Esophagus squamous epithelium (tissue), 4 donors: ENCODE results near the gene RAMP3.

Experiments
- CTCF ChIP-seq, 6 experiments: fragments of 450-650 bp in 4 of 6; fragments of 200-600 bp in 2 of 6; sonication (generic) in 2 of 6; IDR thresholded peaks; one replicate each; pipeline ENCODE4 v1.5.1; 2016 to 2019; ENCODE audit warnings: antibody characterized with exemption in 6 of 6, mild to moderate bottlenecking in 4 of 6, moderate library complexity in 4 of 6
- POLR2A ChIP-seq, 4 donors: fragments of 450-650 bp; IDR thresholded peaks; one replicate each; pipeline ENCODE4 v1.6.1; 2017; ENCODE audit warnings: antibody characterized with exemption in 4 of 4, mild to moderate bottlenecking in 4 of 4, moderate library complexity in 3 of 4

- no peak for TF ChIP-seq CTCF (IDR thresholded peaks at IDR 0.05)
- TF ChIP-seq POLR2A (IDR thresholded peaks at IDR 0.05), result no peak
Observed at GRCh38 chr7:45202625-45203024, 45.0 kb downstream of the RAMP3 start.
